ENCODE measurements around the gene FILIP1L. TPM values are rescaled to one million over a fixed set of nuclear protein-coding genes. Genes with fewer than 3 reads are reported as not detected.

FILIP1L gene
- total RNA-seq, 1 donor from 2014 or later = 0.15 TPM

GRCh38 chr3:99845999-99846398 is 268.3 kb downstream of the FILIP1L start:
- Histone ChIP-seq H3K27ac (no peak overlapping the region), H3K79me2 (ENCODE audit: low read depth) (peaks cover 24% of the 10 kb centered on the region), H3K9ac (no peak overlapping the region), H3K9me3 (ENCODE audit: low read depth) (no peaks in the 10 kb centered on the region), H3K4me1 (peaks cover 15% of the 10 kb centered on the region), H3K4me3 (no peak overlapping the region), H3K27me3 (no peaks in the 10 kb centered on the region), H3F3A (ENCODE audit: low read depth) (peaks cover 4% of the 10 kb centered on the region), H3K4me2 (no peak overlapping the region), H3K36me3 (no peaks in the 10 kb centered on the region), H2AFZ (replicated peaks) (no peak overlapping the region), H4K20me1 (ENCODE audit: low read depth) (peaks cover 4% of the 10 kb centered on the region)
- Mint-ChIP-seq H3K4me3 (no peak overlapping the region), H3K36me3 (no peaks in the 10 kb centered on the region), H3K4me1 (no peaks in the 10 kb centered on the region), H3K27me3 (ENCODE audit: insufficient read depth, low read depth) (no peaks in the 10 kb centered on the region), H3K27ac (no peak overlapping the region), H3K9me3 (no peaks in the 10 kb centered on the region)
- no peak for DNase-seq (ENCODE audit: low spot score)
- TF ChIP-seq, protein P1, sequence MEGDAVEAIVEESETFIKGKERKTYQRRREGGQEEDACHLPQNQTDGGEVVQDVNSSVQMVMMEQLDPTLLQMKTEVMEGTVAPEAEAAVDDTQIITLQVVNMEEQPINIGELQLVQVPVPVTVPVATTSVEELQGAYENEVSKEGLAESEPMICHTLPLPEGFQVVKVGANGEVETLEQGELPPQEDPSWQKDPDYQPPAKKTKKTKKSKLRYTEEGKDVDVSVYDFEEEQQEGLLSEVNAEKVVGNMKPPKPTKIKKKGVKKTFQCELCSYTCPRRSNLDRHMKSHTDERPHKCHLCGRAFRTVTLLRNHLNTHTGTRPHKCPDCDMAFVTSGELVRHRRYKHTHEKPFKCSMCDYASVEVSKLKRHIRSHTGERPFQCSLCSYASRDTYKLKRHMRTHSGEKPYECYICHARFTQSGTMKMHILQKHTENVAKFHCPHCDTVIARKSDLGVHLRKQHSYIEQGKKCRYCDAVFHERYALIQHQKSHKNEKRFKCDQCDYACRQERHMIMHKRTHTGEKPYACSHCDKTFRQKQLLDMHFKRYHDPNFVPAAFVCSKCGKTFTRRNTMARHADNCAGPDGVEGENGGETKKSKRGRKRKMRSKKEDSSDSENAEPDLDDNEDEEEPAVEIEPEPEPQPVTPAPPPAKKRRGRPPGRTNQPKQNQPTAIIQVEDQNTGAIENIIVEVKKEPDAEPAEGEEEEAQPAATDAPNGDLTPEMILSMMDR (IDR thresholded peaks at IDR 0.05) = no peak
- TF ChIP-seq EZH2 (IDR thresholded peaks at IDR 0.05) = no peak
- no peak for TF ChIP-seq EZH2phosphoT487 (IDR thresholded peaks at IDR 0.05)

DNA sequence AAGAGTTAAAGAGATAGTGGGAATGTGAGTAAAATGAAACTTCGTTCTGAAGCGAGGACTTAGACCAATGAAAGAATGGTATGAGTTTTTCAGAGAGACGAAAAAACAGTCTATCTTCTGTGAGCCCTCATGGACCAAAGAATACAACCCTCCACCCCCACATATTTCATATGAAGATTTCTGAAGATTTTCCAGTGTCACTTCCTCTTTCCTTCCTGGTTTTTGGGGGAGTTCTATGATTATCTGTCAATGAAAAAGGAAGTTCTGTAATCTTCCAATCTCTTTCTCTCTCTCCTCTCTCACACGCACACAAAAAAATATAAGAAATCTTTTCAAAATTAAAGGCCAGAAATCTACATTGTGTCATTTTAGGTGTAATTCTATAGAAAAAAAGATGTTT is 269.0 kb downstream of the FILIP1L start:
- no peak overlapping the region for H3K27ac Mint-ChIP-seq
- H3K27me3 ChIP-seq = no peaks in the 10 kb centered on the region
- H3K79me2 ChIP-seq (ENCODE audit: low read depth) = peaks cover 23% of the 10 kb centered on the region
- no peak overlapping the region for H3K9ac ChIP-seq
- H3K27me3 Mint-ChIP-seq (ENCODE audit: insufficient read depth, low read depth) = no peaks in the 10 kb centered on the region
- H3K9me3 ChIP-seq (ENCODE audit: low read depth) = no peaks in the 10 kb centered on the region
- no peak overlapping the region for H3K4me3 ChIP-seq
- no peak for DNase-seq (ENCODE audit: low spot score)
- H3K4me3 Mint-ChIP-seq = no peak overlapping the region
- no peak overlapping the region for H3K27ac ChIP-seq
- TF ChIP-seq EZH2 (IDR thresholded peaks at IDR 0.05) = no peak
- no peaks in the 10 kb centered on the region for H3K36me3 Mint-ChIP-seq
- no peaks in the 10 kb centered on the region for H3K36me3 ChIP-seq
- H3K4me1 Mint-ChIP-seq = no peaks in the 10 kb centered on the region
- H4K20me1 ChIP-seq (ENCODE audit: low read depth) = peaks cover 4% of the 10 kb centered on the region
- peaks cover 11% of the 10 kb centered on the region for H3K4me1 ChIP-seq
- no peak overlapping the region for H2AFZ ChIP-seq (replicated peaks)
- H3K9me3 Mint-ChIP-seq = no peaks in the 10 kb centered on the region
- peaks cover 4% of the 10 kb centered on the region for H3F3A ChIP-seq (ENCODE audit: low read depth)
- no peak overlapping the region for H3K4me2 ChIP-seq

DNA sequence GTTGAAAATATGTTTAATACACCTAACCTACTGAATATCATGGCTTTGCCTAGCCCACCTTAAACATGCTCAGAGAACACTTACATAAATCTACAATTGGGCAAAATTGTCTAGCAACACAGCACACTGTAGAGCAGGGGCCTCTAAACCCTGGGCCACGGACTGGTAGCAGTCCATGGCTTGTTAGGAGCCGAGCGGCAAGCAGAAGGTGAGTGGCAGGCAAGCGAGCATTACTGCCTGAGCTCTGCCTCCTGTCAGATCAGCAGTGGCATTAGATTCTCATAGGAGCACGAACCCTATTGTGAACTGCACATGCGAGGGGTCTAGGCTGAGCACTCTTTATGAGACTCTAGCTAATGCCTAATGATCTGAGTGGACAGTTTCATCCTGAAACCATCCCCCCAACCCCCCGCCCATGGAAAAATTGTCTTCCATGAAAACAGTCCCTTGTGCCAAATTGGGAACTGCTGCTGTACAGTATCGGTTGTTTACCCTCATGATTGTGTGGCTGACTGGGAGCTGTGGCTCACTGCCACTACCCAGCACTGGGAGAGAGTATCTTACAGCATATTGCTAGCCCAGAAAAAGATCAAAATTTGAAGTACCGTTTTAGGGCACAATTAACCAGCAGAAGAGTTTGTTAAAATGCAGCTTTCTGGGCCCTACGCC is 270.6 kb downstream of the FILIP1L start:
- H3K4me1 Mint-ChIP-seq = no peaks in the 10 kb centered on the region

More for the DNA sequence above, 270.6 kb downstream of the FILIP1L start:
- H2AFZ ChIP-seq (replicated peaks) = no peak overlapping the region
- no peaks in the 10 kb centered on the region for H3F3A ChIP-seq (ENCODE audit: low read depth)
- TF ChIP-seq EZH2 (IDR thresholded peaks at IDR 0.05) (no peak), EZH2phosphoT487 (IDR thresholded peaks at IDR 0.05) (no peak)
- TF ChIP-seq, protein P1 (IDR thresholded peaks at IDR 0.05) = no peak
- H3K27ac Mint-ChIP-seq = peak overlapping the region; percentile 21
- no peaks in the 10 kb centered on the region for H3K27me3 Mint-ChIP-seq (ENCODE audit: insufficient read depth, low read depth)
- H3K9ac ChIP-seq = no peak overlapping the region
- no peaks in the 10 kb centered on the region for H3K9me3 ChIP-seq (ENCODE audit: low read depth)
- no peaks in the 10 kb centered on the region for H3K36me3 ChIP-seq
- H4K20me1 ChIP-seq (ENCODE audit: low read depth) = peaks cover 4% of the 10 kb centered on the region
- H3K27ac ChIP-seq = no peak overlapping the region
- peaks cover 17% of the 10 kb centered on the region for H3K79me2 ChIP-seq (ENCODE audit: low read depth)
- no peak overlapping the region for H3K4me3 ChIP-seq
- no peak overlapping the region for H3K4me3 Mint-ChIP-seq
- H3K9me3 Mint-ChIP-seq = no peaks in the 10 kb centered on the region
- DNase-seq (ENCODE audit: low spot score) = no peak
- no peaks in the 10 kb centered on the region for H3K4me1 ChIP-seq
- no peak overlapping the region for H3K4me2 ChIP-seq
- no peaks in the 10 kb centered on the region for H3K27me3 ChIP-seq
- no peaks in the 10 kb centered on the region for H3K36me3 Mint-ChIP-seq
